Activated B cell treated with CpG ODN at 0.5 μM for 24 hours (primary cell): ENCODE measurements around the gene FAM168B. TPM values are rescaled to one million over a fixed set of nuclear protein-coding genes. Genes with fewer than 3 reads are reported as not detected.
"Not testable (repeated sequence)": the region's sequence is repeated elsewhere in the genome, so short reads cannot be mapped to it uniquely, and the experiment has no call there.

ENCODE experiments used
- ATAC-seq: fragments of 200-7000 bp; cut with Tn5 transposase; one replicate; pipeline ENCODE4 v1.10.0; 2021; ENCODE audit warnings: low read depth, mild to moderate bottlenecking, moderate library complexity
- CTCF ChIA-PET: fragments of 350-600 bp; sonication (Branson Sonifier 250); formaldehyde crosslinking; loops from one replicate; lab custom pipeline; 2021; ENCODE audit warnings: antibody characterized with exemption; lab: Charles Lee
- POLR2A ChIA-PET: fragments of 350-600 bp; sonication (Branson Sonifier 250); formaldehyde crosslinking; loops from one replicate; lab custom pipeline; 2021; ENCODE audit warnings: antibody characterized with exemption; lab: Charles Lee
- DNase-seq: peaks from one replicate; pipeline ENCODE4 v3.0.0; 2022
- H3K27ac Mint-ChIP-seq: one replicate; pipeline ENCODE4 v1.8.0; 2020; ENCODE audit warnings: mixed read lengths
- H3K27me3 Mint-ChIP-seq: one replicate; pipeline ENCODE4 v1.8.0; 2021; ENCODE audit warnings: mixed read lengths
- H3K36me3 Mint-ChIP-seq: one replicate; pipeline ENCODE4 v1.8.0; 2021; ENCODE audit warnings: low read depth, mixed read lengths
- H3K4me1 Mint-ChIP-seq: one replicate; pipeline ENCODE4 v1.8.0; 2021; ENCODE audit warnings: mixed read lengths
- H3K4me3 Mint-ChIP-seq: one replicate; pipeline ENCODE4 v1.8.0; 2020; ENCODE audit warnings: mild to moderate bottlenecking, mixed read lengths
- H3K9me3 Mint-ChIP-seq: one replicate; pipeline ENCODE4 v1.8.0; 2020; ENCODE audit warnings: mixed read lengths
- intact Hi-C: fragments of 100-400 bp; cut with micrococcal nuclease; formaldehyde crosslinking; loops from one replicate; pipeline ENCODE4 v1.15.1; 2024
- total RNA-seq: library from RNA; stranded (reverse); gene quantifications from 2 replicates; pipeline ENCODE4 v1.2.3, GENCODE V29; 2022
- TF ChIP-seq, protein P1 (sequence below): fragments of 200-600 bp; IDR thresholded peaks from one replicate; pipeline ENCODE4 v1.8.0; 2022; ENCODE audit warnings: antibody characterized with exemption, mild to moderate bottlenecking

The FAM168B gene
- total RNA-seq, 1 donor from 2014 or later: 62.5 TPM

DNA sequence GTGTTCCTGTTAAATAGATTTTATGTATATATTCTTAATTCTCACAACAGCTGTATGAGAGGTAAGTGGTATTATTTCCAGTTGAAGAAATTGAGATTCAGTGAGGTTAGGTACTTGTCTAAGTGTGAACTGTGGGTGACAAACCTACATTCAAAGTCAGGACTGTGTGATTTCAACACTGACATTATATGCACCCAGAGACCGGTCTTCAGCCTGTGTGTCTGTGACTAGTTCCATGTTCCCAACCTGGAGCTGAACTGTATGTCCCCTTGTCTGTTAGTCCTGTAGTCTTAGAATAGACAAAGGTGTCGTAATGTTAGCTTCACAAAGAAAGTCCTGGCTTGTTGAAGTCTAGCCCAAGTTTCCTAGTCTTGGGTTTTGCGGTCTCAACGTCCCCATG, 29.2 kb upstream of the FAM168B start:
- ChIA-PET POLR2A (no interaction called here), CTCF (no interaction called here)
- TF ChIP-seq, protein P1, sequence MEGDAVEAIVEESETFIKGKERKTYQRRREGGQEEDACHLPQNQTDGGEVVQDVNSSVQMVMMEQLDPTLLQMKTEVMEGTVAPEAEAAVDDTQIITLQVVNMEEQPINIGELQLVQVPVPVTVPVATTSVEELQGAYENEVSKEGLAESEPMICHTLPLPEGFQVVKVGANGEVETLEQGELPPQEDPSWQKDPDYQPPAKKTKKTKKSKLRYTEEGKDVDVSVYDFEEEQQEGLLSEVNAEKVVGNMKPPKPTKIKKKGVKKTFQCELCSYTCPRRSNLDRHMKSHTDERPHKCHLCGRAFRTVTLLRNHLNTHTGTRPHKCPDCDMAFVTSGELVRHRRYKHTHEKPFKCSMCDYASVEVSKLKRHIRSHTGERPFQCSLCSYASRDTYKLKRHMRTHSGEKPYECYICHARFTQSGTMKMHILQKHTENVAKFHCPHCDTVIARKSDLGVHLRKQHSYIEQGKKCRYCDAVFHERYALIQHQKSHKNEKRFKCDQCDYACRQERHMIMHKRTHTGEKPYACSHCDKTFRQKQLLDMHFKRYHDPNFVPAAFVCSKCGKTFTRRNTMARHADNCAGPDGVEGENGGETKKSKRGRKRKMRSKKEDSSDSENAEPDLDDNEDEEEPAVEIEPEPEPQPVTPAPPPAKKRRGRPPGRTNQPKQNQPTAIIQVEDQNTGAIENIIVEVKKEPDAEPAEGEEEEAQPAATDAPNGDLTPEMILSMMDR: no peak
- intact Hi-C loops: no loop called here
- no peak overlapping the region for H3K4me3 Mint-ChIP-seq
- peaks cover 67% of the 10 kb centered on the region for H3K36me3 Mint-ChIP-seq
- DNase-seq: no peak
- no peaks in the 10 kb centered on the region for H3K27me3 Mint-ChIP-seq
- ATAC-seq: no peak
- peaks cover 5% of the 10 kb centered on the region for H3K4me1 Mint-ChIP-seq
- no peaks in the 10 kb centered on the region for H3K9me3 Mint-ChIP-seq
- no peak overlapping the region for H3K27ac Mint-ChIP-seq

DNA sequence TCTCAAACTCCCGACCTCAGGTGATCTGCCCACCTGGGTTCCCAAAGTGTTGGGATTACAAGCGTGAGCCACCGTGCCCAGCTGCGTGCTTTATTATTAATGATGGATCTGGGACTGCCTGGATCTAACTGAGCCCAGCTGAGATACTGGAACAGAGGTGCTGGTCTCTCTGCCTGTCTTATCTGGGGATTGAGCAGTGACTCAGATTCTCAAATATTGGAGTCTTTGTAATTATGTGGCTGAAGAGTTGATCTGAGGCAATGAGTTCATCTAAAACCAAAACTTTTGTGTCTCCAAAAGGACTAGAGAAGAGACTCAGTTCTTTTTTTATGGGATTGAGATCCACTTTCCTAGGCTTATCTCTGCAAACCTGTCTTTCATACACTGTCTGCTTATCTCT, 28.2 kb upstream of the FAM168B start:
- intact Hi-C loops: no loop called here
- ChIA-PET CTCF (no interaction called here), POLR2A (no interaction called here)
- no peaks in the 10 kb centered on the region for H3K9me3 Mint-ChIP-seq
- peaks cover 59% of the 10 kb centered on the region for H3K36me3 Mint-ChIP-seq
- DNase-seq: no peak
- no peak overlapping the region for H3K4me3 Mint-ChIP-seq
- peaks cover 5% of the 10 kb centered on the region for H3K4me1 Mint-ChIP-seq
- H3K27me3 Mint-ChIP-seq: no peaks in the 10 kb centered on the region
- no peak for ATAC-seq
- H3K27ac Mint-ChIP-seq: no peak overlapping the region
- TF ChIP-seq, protein P1: no peak

DNA sequence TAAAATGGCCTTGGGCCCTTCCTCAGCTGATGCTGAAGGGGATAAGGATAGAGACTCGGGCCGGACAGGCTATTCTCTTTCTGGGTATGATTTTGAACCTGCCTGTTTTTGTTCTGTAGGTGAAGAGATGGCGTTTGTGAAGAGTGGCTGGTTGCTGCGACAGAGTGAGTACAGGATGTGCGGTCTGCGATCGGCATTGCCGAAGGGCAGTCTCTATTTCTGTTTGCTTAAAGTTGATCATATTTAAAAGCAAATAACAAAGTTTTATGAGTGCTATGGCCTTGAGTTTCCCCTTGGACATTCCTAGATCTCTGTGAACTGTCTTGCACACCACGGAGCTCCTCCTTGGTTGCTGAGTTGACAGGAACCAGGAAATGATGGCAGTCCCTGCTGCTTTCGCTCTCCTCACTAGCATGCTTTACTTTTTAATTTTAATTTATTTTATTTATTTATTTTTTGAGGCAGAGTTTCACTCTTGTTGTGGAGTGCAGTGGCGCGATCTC, 27.6 kb upstream of the FAM168B start:
- H3K36me3 Mint-ChIP-seq: peaks cover 59% of the 10 kb centered on the region
- CTCF ChIA-PET: no interaction called here
- POLR2A ChIA-PET: no interaction called here
- ATAC-seq (no peak), DNase-seq (no peak)
- no peaks in the 10 kb centered on the region for H3K27me3 Mint-ChIP-seq
- TF ChIP-seq, protein P1: no peak
- H3K4me3 Mint-ChIP-seq: no peak overlapping the region
- H3K4me1 Mint-ChIP-seq: peaks cover 5% of the 10 kb centered on the region
- no peak overlapping the region for H3K27ac Mint-ChIP-seq
- H3K9me3 Mint-ChIP-seq: peaks cover under 1% of the 10 kb centered on the region
- intact Hi-C loops: no loop called here

DNA sequence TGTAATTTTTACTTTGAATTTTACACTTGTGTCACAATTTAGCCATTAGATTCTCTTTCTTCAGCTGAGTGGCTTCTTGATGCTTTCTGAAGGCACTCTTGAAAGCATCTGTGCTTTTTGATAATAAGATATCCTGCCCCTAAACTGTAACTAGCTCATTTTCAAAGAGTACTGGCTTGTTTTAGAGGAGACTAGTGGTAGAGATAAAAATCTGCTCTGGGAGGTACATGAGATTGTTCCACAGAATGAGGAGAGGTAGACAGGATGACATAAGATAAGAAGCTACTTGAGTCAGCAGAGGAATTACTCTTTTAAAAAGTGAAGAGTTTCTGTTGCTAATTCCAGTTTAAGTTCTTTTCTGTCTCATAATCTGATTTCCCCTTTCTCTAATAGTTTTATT, 22.5 kb upstream of the FAM168B start:
- H3K36me3 Mint-ChIP-seq: peaks cover 44% of the 10 kb centered on the region
- DNase-seq (no peak), ATAC-seq (no peak)
- no peak overlapping the region for H3K4me3 Mint-ChIP-seq
- intact Hi-C loops: no loop called here
- H3K27me3 Mint-ChIP-seq: no peaks in the 10 kb centered on the region
- H3K9me3 Mint-ChIP-seq: peaks cover 10% of the 10 kb centered on the region
- TF ChIP-seq, protein P1: no peak
- peaks cover 22% of the 10 kb centered on the region for H3K4me1 Mint-ChIP-seq
- H3K27ac Mint-ChIP-seq: no peak overlapping the region
- CTCF ChIA-PET: no interaction called here
- POLR2A ChIA-PET: no interaction called here

DNA sequence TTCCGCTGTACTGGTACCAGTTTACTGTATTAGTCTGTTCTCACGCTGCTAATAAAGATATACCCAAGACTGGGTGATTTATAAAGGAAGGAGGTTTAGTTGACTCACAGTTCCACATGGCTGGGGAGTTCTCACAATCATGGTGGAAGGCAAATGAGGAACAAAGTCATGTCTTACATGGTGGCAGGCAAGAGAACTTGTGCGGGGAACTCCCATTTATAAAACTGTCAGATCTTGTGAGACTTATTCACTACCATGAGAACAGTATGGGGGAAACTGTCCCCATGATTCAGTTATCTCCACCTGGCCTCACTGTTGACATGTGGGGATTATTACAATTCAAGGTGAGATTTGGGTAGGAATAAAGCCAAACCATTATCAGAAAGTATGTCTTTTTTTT, 21.7 kb upstream of the FAM168B start:
- H3K36me3 Mint-ChIP-seq: peaks cover 46% of the 10 kb centered on the region
- ATAC-seq, H3K9me3 Mint-ChIP-seq, CTCF ChIA-PET, H3K27ac Mint-ChIP-seq, H3K4me3 Mint-ChIP-seq, POLR2A ChIA-PET, DNase-seq, H3K27me3 Mint-ChIP-seq, intact Hi-C loops: not testable (repeated sequence)
- peaks cover 27% of the 10 kb centered on the region for H3K4me1 Mint-ChIP-seq
